GM10248 (cell line): ENCODE results near the gene RGSL1.
A peak's percentile ranks its signal among the peaks of the same experiment; 100 is the strongest.

ENCODE experiments used
- CTCF ChIA-PET: fragments of 300-600 bp; sonication (Branson Sonifier 250); formaldehyde crosslinking; extraction: SDS; loops from one replicate; lab custom pipeline; 2021; ENCODE audit warnings: antibody characterized with exemption; lab: Yijun Ruan, JAX
- POLR2A ChIA-PET: fragments of 350-650 bp; sonication (Branson Sonifier 250); formaldehyde crosslinking; extraction: SDS; loops from one replicate; lab custom pipeline; 2020; ENCODE audit warnings: antibody characterized with exemption; lab: Yijun Ruan, JAX
- DNase-seq: peaks from one replicate; pipeline ENCODE4 v3.0.0; 2012; ENCODE audit errors: extremely low spot score
- TF ChIP-seq, protein P1 (sequence below): IDR thresholded peaks from 2 replicates; pipeline ENCODE4 v1.5.1; 2012; ENCODE audit warnings: mild to moderate bottlenecking, low read depth; ENCODE audit errors: extremely low read depth, missing control alignments, control extremely low read depth

RGSL1 gene

DNA sequence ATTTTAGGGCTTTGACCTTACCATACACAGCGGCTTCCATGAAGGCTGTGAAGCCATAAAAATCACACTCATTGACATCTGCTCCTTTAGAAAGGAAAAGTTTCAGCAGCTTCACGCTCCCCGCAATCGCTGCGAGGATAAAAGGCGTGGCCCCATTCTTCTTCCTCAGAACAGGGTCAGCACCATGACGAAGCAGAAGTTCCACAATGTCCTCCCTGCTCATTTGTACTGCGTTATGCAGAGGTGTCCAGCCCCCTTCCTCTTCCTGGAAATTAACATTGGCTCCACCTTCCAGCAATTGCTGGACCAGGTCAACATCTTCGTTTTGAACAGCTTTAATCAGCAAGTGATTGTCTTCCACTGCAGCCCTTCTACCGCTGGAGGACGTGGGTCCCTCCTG is 136.4 kb downstream of the RGSL1 start:
- TF ChIP-seq, protein P1, sequence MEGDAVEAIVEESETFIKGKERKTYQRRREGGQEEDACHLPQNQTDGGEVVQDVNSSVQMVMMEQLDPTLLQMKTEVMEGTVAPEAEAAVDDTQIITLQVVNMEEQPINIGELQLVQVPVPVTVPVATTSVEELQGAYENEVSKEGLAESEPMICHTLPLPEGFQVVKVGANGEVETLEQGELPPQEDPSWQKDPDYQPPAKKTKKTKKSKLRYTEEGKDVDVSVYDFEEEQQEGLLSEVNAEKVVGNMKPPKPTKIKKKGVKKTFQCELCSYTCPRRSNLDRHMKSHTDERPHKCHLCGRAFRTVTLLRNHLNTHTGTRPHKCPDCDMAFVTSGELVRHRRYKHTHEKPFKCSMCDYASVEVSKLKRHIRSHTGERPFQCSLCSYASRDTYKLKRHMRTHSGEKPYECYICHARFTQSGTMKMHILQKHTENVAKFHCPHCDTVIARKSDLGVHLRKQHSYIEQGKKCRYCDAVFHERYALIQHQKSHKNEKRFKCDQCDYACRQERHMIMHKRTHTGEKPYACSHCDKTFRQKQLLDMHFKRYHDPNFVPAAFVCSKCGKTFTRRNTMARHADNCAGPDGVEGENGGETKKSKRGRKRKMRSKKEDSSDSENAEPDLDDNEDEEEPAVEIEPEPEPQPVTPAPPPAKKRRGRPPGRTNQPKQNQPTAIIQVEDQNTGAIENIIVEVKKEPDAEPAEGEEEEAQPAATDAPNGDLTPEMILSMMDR, result no peak

DNA sequence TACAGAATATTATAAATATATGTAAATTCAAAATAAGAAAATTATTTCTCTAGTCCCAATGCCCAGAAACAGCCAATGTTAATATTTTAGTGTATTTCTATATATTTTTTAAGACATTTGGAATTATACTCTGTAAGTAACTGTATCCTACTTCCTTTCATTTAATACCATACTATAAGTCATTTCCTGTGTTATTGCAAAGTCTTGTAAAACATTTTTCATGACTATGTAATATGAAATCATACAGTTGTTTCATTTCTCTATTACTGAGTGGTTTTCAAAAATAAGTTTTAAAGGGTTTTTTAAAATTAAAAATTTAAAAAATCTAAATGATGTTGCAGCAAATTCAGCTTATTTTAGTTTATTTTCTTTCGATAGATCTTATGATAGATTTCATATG is 137.1 kb downstream of the RGSL1 start:
- POLR2A ChIA-PET, result no interaction called here
- CTCF ChIA-PET, result interaction anchor here (1.7 to 41.1 kb wide), 4 partner anchors 8 to 199 kb away, joined by 5 to 1252 read pairs (median 44); partner anchors contain the start of gene NPL
- DNase-seq, result no peak
- TF ChIP-seq, protein P1, result no peak

More for the DNA sequence above, 136.4 kb downstream of the RGSL1 start:
- CTCF ChIA-PET, result interaction anchor here (5.1 to 41.1 kb wide), 2 partner anchors 9 to 200 kb away, joined by 25 to 1252 read pairs; partner anchors contain the start of gene NPL
- no peak for DNase-seq
- POLR2A ChIA-PET, result no interaction called here

DNA sequence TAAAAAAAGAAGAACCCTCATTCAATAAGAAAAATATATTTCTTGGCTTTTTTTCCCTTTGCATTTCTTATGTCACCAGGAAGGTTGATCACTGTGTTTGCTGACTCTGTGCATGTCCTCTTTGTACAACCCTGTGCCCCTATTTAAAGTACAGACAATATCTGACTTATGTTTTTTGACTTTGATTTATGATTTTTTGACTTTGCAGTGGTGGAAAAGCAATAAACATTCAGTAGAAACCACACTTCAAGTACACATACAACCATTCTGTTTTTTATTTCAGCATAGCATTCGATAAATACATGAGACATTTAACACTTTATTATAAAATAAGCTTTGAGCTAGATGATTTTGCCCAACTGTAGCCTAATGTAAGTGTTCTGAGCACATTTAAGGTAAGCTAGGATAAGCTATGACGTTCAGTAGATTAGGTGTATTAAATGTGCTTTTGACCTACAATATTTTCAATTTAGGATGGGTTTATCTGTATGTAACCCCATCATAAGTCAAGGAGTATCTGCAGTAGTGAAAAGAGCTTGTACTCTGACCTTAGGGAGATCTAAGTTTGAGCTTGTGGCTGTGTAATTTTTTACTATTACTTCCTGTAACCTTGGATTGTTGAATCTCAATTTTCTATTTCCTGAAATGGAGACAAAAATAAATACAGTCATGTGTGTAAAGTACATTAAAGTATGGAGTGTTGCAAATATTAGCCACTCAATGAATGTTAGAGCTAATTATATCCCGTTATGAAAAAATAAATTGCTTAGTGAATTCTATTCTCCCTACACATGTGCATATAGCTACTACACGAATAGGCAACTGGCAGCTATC is 137.9 kb downstream of the RGSL1 start:
- ChIA-PET CTCF (interaction anchor here (0.8 to 41.1 kb wide), 13 partner anchors 9 to 731 kb away, joined by 3 to 1252 read pairs (median 5); partner anchors contain the start of genes GLUL and NPL), POLR2A (interaction anchor here (1.2 kb wide), 1 partner anchor 17 kb away, joined by 5 read pairs; no protein-coding TSS in a partner anchor)
- TF ChIP-seq, protein P1, result no peak
- DNase-seq, result no peak

DNA sequence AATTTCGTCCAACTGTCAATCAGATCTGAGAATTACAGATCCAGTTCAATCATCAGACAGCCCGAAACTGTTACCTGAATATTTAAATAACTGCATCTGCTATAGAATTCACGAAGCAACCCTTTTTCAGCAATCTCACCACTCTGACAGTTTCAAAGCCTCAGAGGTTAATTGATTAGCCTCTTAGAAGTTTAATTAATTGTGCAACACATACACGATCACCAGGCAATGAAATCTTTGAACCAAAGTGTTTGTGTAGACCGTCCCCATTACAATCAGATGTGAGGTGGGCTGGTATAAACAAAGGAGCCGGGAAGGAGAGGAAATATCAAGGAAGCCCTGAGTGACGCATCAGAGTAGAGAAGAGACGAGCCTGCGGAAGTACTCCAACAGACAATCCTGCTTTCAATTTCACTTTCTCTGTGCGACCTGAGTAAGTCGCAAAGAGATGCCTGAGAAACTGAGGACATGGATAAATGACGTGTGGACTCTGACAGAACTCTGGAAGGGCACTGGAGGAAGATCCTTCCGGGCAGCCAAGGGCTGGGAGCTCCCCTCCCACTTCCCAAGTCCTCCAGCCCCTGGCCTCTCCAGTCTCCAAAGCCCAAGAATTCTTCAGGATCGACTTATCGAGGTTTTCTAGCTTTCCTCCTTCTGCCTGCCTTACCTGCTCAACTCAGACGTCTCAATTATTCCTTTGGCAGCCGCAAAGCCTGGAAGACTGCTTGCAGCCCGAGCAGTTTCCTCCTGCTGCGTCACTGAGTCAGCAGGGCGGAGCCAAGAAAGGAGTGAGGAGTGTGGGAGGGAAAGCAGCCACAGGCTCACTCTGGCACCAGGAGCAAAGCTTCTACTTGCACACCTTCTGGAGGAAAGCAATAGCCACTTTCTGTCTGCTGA is 138.8 kb downstream of the RGSL1 start, which contains the start of gene RNASEL:
RNASEL (minus strand) TSS at position 757 of the 897 bp plus-strand sequence. CDS start 2,450 bp downstream, outside the sequence.
- ChIA-PET CTCF (interaction anchor here (0.8 to 41.1 kb wide), 14 partner anchors 8 to 730 kb away, joined by 3 to 1252 read pairs (median 4); partner anchors contain the start of genes GLUL and NPL), POLR2A (interaction anchor here (0.7 to 1.2 kb wide), 2 partner anchors 15 to 16 kb away, joined by 4 to 5 read pairs; no protein-coding TSS in a partner anchor)
- DNase-seq, result peak; percentile 54
- TF ChIP-seq, protein P1, result no peak

DNA sequence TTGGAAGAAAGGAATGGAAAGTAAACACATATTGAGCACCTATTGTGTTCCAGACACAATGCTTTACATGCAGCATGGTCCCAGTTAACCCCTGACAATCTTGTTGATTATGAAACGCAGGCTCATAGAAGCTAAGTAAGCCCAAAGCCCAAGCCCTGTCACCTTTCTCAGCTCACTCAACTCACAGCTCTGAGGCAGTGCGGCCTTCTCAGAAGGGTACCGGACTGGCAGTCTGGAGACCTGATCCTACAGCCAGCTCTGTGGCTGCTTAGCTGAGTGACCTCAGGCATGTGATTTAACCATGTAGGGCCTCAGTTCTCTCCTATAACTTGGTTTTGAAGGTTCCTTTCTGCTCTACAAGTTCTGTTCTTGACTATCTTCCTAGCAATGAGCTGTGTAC is 139.6 kb downstream of the RGSL1 start:
- no peak for DNase-seq
- POLR2A ChIA-PET, result interaction anchor here (0.7 kb wide), 1 partner anchor 14 kb away, joined by 4 read pairs; no protein-coding TSS in a partner anchor
- TF ChIP-seq, protein P1, result no peak
- CTCF ChIA-PET, result interaction anchor here (1.1 to 41.1 kb wide), 5 partner anchors 11 to 504 kb away, joined by 3 to 1252 read pairs (median 7); partner anchors contain the start of gene NPL
